CD14-positive monocyte (primary cell): Measurements from ENCODE around the gene FAM163B. TPM values are rescaled to one million over a fixed set of nuclear protein-coding genes. Genes with fewer than 3 reads are reported as not detected.

Experiments
- DNase-seq, 3 donors: peaks; one replicate each; pipeline ENCODE4 v3.0.0-alpha.2; 2011 to 2022
- H2AFZ ChIP-seq: 2 replicates; pipeline ENCODE4 v1.6.0; 2012; ENCODE audit warnings: mild to moderate bottlenecking, low read depth, low read length, inconsistent platforms; ENCODE audit not compliant: insufficient read depth, poor library complexity, severe bottlenecking
- H3K27ac ChIP-seq, 2 donors: 1 replicate in 1 of 2; 2 replicates in 1 of 2; pipeline ENCODE4 v1.5.1; 2012 to 2013; ENCODE audit warnings: low read length in 2 of 2, control low read depth in 1 of 2, inconsistent platforms in 1 of 2, low read depth in 1 of 2, mild to moderate bottlenecking in 1 of 2
- H3K27me3 ChIP-seq, 2 donors: one replicate each; pipeline versions ENCODE4 v1.6.0 to v1.6.1; 2011 to 2013; ENCODE audit warnings: low read length in 2 of 2; ENCODE audit not compliant: control insufficient read depth in 2 of 2, insufficient read depth in 2 of 2
- H3K36me3 ChIP-seq, 2 donors: replicated peaks in 1 of 2; 1 replicate in 1 of 2; 2 replicates in 1 of 2; pipeline versions ENCODE4 v1.5.1 to v1.6.1; 2012 to 2013; ENCODE audit warnings: low read length in 2 of 2, control low read depth in 1 of 2, inconsistent platforms in 1 of 2, mild to moderate bottlenecking in 1 of 2; ENCODE audit not compliant: insufficient read depth in 2 of 2, control insufficient read depth in 1 of 2
- H3K4me1 ChIP-seq, 2 donors: 1 replicate in 1 of 2; 2 replicates in 1 of 2; pipeline versions ENCODE4 v1.5.1 to v1.6.1; 2012 to 2013; ENCODE audit warnings: low read length in 2 of 2, control low read depth in 1 of 2, inconsistent platforms in 1 of 2, mild to moderate bottlenecking in 1 of 2, moderate library complexity in 1 of 2; ENCODE audit not compliant: insufficient read depth in 2 of 2, control insufficient read depth in 1 of 2
- H3K4me2 ChIP-seq: replicated peaks from 2 replicates; pipeline ENCODE3; 2012; ENCODE audit warnings: low read length, moderate library complexity, mild to moderate bottlenecking; ENCODE audit not compliant: poor library complexity, severe bottlenecking; ENCODE audit errors: extremely low read depth
- H3K4me3 ChIP-seq, 3 experiments: fragments of 200-600 bp in 1 of 3; sonication (generic) in 1 of 3; replicated peaks in 1 of 3; 1 replicate in 2 of 3; 2 replicates in 1 of 3; pipeline ENCODE4 v1.5.1; 2011 to 2013; ENCODE audit warnings: low read length in 3 of 3, mild to moderate bottlenecking in 3 of 3, control low read depth in 2 of 3, low read depth in 2 of 3, inconsistent platforms in 1 of 3, moderate library complexity in 1 of 3
- H3K79me2 ChIP-seq: 2 replicates; pipeline ENCODE4 v1.6.0; 2012; ENCODE audit warnings: mild to moderate bottlenecking, control low read depth, inconsistent platforms, low read length, moderate library complexity; ENCODE audit not compliant: insufficient read depth
- H3K9ac ChIP-seq: 2 replicates; pipeline ENCODE4 v1.6.0; 2017; ENCODE audit warnings: low read length, mild to moderate bottlenecking; ENCODE audit not compliant: insufficient read depth, poor library complexity, severe bottlenecking
- H3K9me3 ChIP-seq, 2 donors: replicated peaks in 1 of 2; 1 replicate in 1 of 2; 2 replicates in 1 of 2; pipeline versions ENCODE4 v1.5.1 to v1.6.1; 2012 to 2013; ENCODE audit warnings: low read length in 2 of 2, control low read depth in 1 of 2; ENCODE audit not compliant: control insufficient read depth in 1 of 2, insufficient read depth in 1 of 2
- H4K20me1 ChIP-seq: 2 replicates; pipeline ENCODE4 v1.6.0; 2012; ENCODE audit warnings: mild to moderate bottlenecking, low read length, control low read depth, moderate library complexity; ENCODE audit not compliant: insufficient read depth
- H3K27ac Mint-ChIP-seq, 7 donors: one replicate each; pipeline ENCODE4 v1.8.0; 2020; ENCODE audit warnings: mild to moderate bottlenecking in 7 of 7, mixed read lengths in 7 of 7, moderate library complexity in 6 of 7, inconsistent platforms in 2 of 7
- H3K27me3 Mint-ChIP-seq, 3 donors: one replicate each; pipeline ENCODE4 v1.8.0; 2021 to 2022; ENCODE audit warnings: low read depth in 3 of 3, mild to moderate bottlenecking in 3 of 3, mixed read lengths in 3 of 3, moderate library complexity in 3 of 3, inconsistent platforms in 1 of 3
- H3K36me3 Mint-ChIP-seq, 2 donors: one replicate each; pipeline ENCODE4 v1.8.0; 2020; ENCODE audit warnings: mixed read lengths in 2 of 2, inconsistent platforms in 1 of 2, mild to moderate bottlenecking in 1 of 2
- H3K4me1 Mint-ChIP-seq: one replicate; pipeline ENCODE4 v1.8.0; 2020; ENCODE audit warnings: mild to moderate bottlenecking, mixed read lengths
- H3K4me3 Mint-ChIP-seq, 2 donors: one replicate each; pipeline ENCODE4 v1.8.0; 2020; ENCODE audit warnings: mild to moderate bottlenecking in 2 of 2, mixed read lengths in 2 of 2, moderate library complexity in 1 of 2
- H3K9me3 Mint-ChIP-seq, 7 donors: one replicate each; pipeline ENCODE4 v1.8.0; 2020 to 2022; ENCODE audit warnings: mixed read lengths in 7 of 7, mild to moderate bottlenecking in 6 of 7, moderate library complexity in 6 of 7, inconsistent platforms in 2 of 7
- WGBS: methylation state at CpG from one replicate; pipeline ENCODE4 v1.1.5; 2013; ENCODE audit warnings: missing lambda C conversion rate; ENCODE audit not compliant: insufficient coverage; 5-methylcytosine and 5-hydroxymethylcytosine counted together
- intact Hi-C, 2 donors: fragments of 100-400 bp; cut with micrococcal nuclease; formaldehyde crosslinking; loops; one replicate each; pipeline versions ENCODE4 v1.15.0 to v1.15.1; 2023
- polyA plus RNA-seq, 3 donors: library from polyadenylated mRNA; depleted of rRNA in 1 of 3; unstranded in 2 of 3; stranded (reverse) in 1 of 3; fragments of 300-500 nt in 2 of 3; fragments of >200 nt in 1 of 3; fragmentation: Illumina TruSeq in 2 of 3; gene quantifications; 1 replicate in 2 of 3; 2 replicates in 1 of 3; pipeline ENCODE4 v1.2.3, GENCODE V29; 2012 to 2021
- TF ChIP-seq, protein P1 (sequence below): fragments of 200-600 bp; IDR thresholded peaks from one replicate; pipeline ENCODE4 v1.8.0; 2022; ENCODE audit warnings: antibody characterized with exemption, mild to moderate bottlenecking

FAM163B gene
- polyA plus RNA-seq, 3 donors: not detected

DNA sequence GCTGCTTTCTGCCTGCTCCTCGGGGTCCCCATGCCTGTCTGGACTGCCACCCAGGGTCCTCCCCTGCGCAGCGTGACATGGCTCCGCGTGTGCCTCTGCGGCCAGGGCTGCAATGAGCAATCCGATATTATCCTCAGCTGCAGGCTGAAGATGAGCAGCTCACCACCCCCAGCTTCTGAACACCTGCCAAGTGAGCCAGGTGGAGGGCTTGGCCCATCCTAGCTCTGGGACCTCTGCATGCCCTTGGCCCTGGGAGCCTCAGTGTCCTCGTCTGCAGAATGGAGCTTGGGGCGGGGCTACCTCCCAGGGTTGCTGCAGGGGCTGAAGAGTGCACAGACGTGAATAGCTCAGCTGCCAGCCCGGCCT lies 80.3 kb downstream of the FAM163B start:
- H3K9me3 ChIP-seq: no peaks in the 10 kb centered on the region
- 92% methylated on average over 11 of the region's 11 CpGs for WGBS
- peaks cover 0 to 2% (median 0%) of the 10 kb centered on the region in 7 donors for H3K9me3 Mint-ChIP-seq
- intact Hi-C loops: no loop called here
- no peak overlapping the region for H3K27ac ChIP-seq
- H3K27me3 Mint-ChIP-seq: peaks cover 18 to 29% (median 23%) of the 10 kb centered on the region in 3 donors
- H3K27ac Mint-ChIP-seq: no peak overlapping the region
- no peak for DNase-seq
- H3K4me2 ChIP-seq: no peak overlapping the region
- H3K4me1 Mint-ChIP-seq: peaks cover 4% of the 10 kb centered on the region
- no peak overlapping the region for H3K4me3 Mint-ChIP-seq
- H3K4me1 ChIP-seq: no peaks in the 10 kb centered on the region
- no peak overlapping the region for H2AFZ ChIP-seq
- no peak overlapping the region for H3K9ac ChIP-seq
- H3K36me3 ChIP-seq: no peaks in the 10 kb centered on the region
- H4K20me1 ChIP-seq: no peaks in the 10 kb centered on the region
- no peaks in the 10 kb centered on the region for H3K79me2 ChIP-seq
- peaks cover 0 to 16% of the 10 kb centered on the region in 2 donors for H3K27me3 ChIP-seq
- TF ChIP-seq, protein P1, sequence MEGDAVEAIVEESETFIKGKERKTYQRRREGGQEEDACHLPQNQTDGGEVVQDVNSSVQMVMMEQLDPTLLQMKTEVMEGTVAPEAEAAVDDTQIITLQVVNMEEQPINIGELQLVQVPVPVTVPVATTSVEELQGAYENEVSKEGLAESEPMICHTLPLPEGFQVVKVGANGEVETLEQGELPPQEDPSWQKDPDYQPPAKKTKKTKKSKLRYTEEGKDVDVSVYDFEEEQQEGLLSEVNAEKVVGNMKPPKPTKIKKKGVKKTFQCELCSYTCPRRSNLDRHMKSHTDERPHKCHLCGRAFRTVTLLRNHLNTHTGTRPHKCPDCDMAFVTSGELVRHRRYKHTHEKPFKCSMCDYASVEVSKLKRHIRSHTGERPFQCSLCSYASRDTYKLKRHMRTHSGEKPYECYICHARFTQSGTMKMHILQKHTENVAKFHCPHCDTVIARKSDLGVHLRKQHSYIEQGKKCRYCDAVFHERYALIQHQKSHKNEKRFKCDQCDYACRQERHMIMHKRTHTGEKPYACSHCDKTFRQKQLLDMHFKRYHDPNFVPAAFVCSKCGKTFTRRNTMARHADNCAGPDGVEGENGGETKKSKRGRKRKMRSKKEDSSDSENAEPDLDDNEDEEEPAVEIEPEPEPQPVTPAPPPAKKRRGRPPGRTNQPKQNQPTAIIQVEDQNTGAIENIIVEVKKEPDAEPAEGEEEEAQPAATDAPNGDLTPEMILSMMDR: no peak
- no peaks in the 10 kb centered on the region for H3K36me3 Mint-ChIP-seq
- no peak overlapping the region for H3K4me3 ChIP-seq

DNA sequence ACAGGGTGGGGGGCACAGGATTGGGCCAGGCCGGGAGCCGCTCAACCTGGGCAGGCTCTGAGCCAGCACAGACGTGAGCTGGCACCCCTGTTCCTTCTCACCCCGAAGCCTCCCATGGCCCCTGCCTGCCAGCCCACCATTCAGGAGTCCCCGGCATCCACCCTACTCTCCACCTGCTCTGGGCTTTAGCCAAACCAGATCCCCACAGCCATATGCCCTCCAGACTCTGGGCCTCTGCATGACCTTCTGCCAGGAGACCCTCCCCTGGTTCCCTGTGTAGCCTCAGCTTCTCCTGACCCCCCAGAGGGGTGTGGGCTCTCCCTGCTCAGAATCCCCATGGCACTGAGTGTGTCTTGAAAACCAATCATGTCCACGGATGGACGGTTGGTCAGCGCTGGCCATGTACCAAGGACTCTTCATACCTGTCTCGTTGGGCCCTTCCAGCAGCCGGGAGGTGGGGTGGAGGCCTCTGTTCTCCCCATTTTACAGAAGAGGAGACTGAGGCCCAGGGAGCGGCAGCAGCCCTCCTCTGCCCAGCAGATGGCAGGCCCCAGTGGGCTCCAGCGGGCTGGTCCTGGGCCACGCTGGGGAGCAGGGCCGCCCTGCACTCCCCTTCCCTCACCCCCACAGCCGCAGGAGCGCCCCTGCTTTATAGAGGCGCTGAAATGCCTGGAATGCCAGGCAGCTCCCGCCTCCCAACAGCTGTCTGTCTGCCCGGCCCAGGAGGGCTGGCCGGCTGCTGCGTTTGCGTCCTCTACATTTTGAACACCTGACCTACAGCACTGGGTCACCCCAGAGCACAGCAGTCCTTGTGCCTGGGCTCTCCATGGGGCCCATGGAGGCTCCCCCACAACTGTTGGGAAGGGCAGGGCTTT lies 81.0 kb downstream of the FAM163B start:
- Histone ChIP-seq H3K4me1 (no peaks in the 10 kb centered on the region), H3K4me2 (no peak overlapping the region), H3K27me3 (peaks cover 0 to 10% of the 10 kb centered on the region in 2 donors), H3K9ac (no peak overlapping the region), H3K9me3 (no peaks in the 10 kb centered on the region), H2AFZ (no peak overlapping the region), H3K27ac (no peak overlapping the region), H3K4me3 (no peak overlapping the region), H3K36me3 (no peaks in the 10 kb centered on the region), H4K20me1 (no peaks in the 10 kb centered on the region), H3K79me2 (no peaks in the 10 kb centered on the region)
- Mint-ChIP-seq H3K9me3 (peaks cover 0 to 1% (median 0%) of the 10 kb centered on the region in 7 donors), H3K36me3 (no peaks in the 10 kb centered on the region), H3K27me3 (peaks cover 12 to 22% (median 19%) of the 10 kb centered on the region in 3 donors), H3K4me1 (peaks cover 4% of the 10 kb centered on the region), H3K27ac (peak overlapping the region in 1 of 7 donors; percentile 5), H3K4me3 (no peak overlapping the region)
- intact Hi-C loops: no loop called here
- TF ChIP-seq, protein P1: no peak
- 93% methylated on average over 21 of the region's 22 CpGs for WGBS
- DNase-seq: no peak
